K562 (cell line): Measurements from ENCODE around the gene POLR1H. TPM values are rescaled to one million over a fixed set of nuclear protein-coding genes. Genes with fewer than 3 reads are reported as not detected.

Experiments used
- MYC ChIP-seq, 2 experiments: fragments of 250-450 bp in 1 of 2; sonication (Bioruptor Pico) in 1 of 2; IDR thresholded peaks; 2 replicates each; pipeline versions ENCODE4 v1.5.1 to v1.6.1; 2012 to 2021; ENCODE audit warnings: low read depth in 2 of 2, borderline replicate concordance in 1 of 2, improper control_type of control experiment in 1 of 2, low read length in 1 of 2, mild to moderate bottlenecking in 1 of 2, moderate library complexity in 1 of 2
- NFIX ChIP-seq: fragments of 250-450 bp; sonication (Bioruptor Pico); IDR thresholded peaks from 2 replicates; pipeline ENCODE4 v1.4.0; 2020; ENCODE audit warnings: low read depth, mild to moderate bottlenecking, moderate library complexity
- PREB ChIP-seq: sonication (generic); formaldehyde crosslinking; IDR thresholded peaks from 2 replicates; pipeline ENCODE4 v1.8.1; 2023; ENCODE audit warnings: mild to moderate bottlenecking, missing genetic modification reagents
- SMARCC2 ChIP-seq: fragments of 450-650 bp; IDR thresholded peaks from 2 replicates; pipeline ENCODE4 v1.6.1; 2017; ENCODE audit warnings: antibody characterized with exemption, moderate library complexity, mild to moderate bottlenecking, low read depth
- SPI1 ChIP-seq: IDR thresholded peaks from 2 replicates; pipeline ENCODE4 v1.6.1; 2011; ENCODE audit warnings: low read depth, low read length, control low read depth, borderline replicate concordance
- SRSF9 ChIP-seq: fragments of 200-400 bp; formaldehyde crosslinking; IDR thresholded peaks from 2 replicates; pipeline ENCODE4 v1.6.1; 2017; ENCODE audit warnings: low read depth, low read length, borderline replicate concordance
- STAT5B ChIP-seq: fragments of 250-450 bp; sonication (Bioruptor Pico); IDR thresholded peaks from 2 replicates; pipeline ENCODE4 v1.8.0; 2021; ENCODE audit warnings: mild to moderate bottlenecking, inconsistent platforms
- TFAM ChIP-seq: fragments of 250-450 bp; sonication (Bioruptor Pico); conservative IDR thresholded peaks from 2 replicates; pipeline ENCODE4 v1.5.0; 2021; ENCODE audit warnings: mild to moderate bottlenecking, moderate library complexity
- ZNF449 ChIP-seq: fragments of 250-450 bp; sonication (Bioruptor Pico); IDR thresholded peaks from 2 replicates; pipeline ENCODE4 v1.8.0; 2022; ENCODE audit warnings: moderate library complexity, mild to moderate bottlenecking, inconsistent platforms
- ZNF507 ChIP-seq: conservative IDR thresholded peaks from 2 replicates; pipeline ENCODE4 v1.6.1; 2017; ENCODE audit warnings: missing genetic modification characterization, missing compliant biosample characterization
- ZNF584 ChIP-seq: fragments of 200-800 bp; sonication (Bioruptor generic); IDR thresholded peaks from 2 replicates; pipeline ENCODE4 v1.6.1; 2016; ENCODE audit warnings: low read depth, mild to moderate bottlenecking, missing genetic modification characterization, missing compliant biosample characterization
- polyA plus RNA-seq, 8 experiments: library from polyadenylated mRNA; depleted of rRNA in 4 of 8; stranded (reverse) in 5 of 8; unstranded in 3 of 8; fragments of >200 nt; fragmentation: Nextera tagmentation in 2 of 8; fragmentation: Illumina TruSeq in 1 of 8; extraction: Ambion mirVana in 2 of 8; extraction: Trizol in 1 of 8; gene quantifications; 2 replicates each; pipeline versions ENCODE4 v1.2.1 to v1.2.3, GENCODE V29; 2011 to 2014; ENCODE audit warnings: inconsistent platforms in 1 of 8, missing spikeins in 1 of 8
- total RNA-seq, 7 experiments: library from RNA; depleted of rRNA in 6 of 7; stranded (reverse); fragments of >200 nt in 6 of 7; fragmentation: Illumina TruSeq in 2 of 7; extraction: Trizol in 2 of 7; gene quantifications; 2 replicates each; pipeline versions ENCODE4 v1.2.1 to v1.2.3, GENCODE V29; 2011 to 2021; ENCODE audit warnings: low replicate concordance in 1 of 7
- TF ChIP-seq, protein P1 (sequence below): fragments of 450-650 bp; IDR thresholded peaks from 2 replicates; pipeline ENCODE4 v1.6.1; 2017; ENCODE audit warnings: antibody characterized with exemption, mild to moderate bottlenecking
- TF ChIP-seq, protein P2 (sequence below): fragments of 450-650 bp; IDR thresholded peaks from 2 replicates; pipeline ENCODE4 v1.6.1; 2016; ENCODE audit warnings: borderline replicate concordance

Gene POLR1H
- total and polyA plus RNA-seq, 9 of the 15 experiments (the other 6 are each of a cell fraction or from before 2014, with no cell fraction given) = 92.2 to 333 (median 143) TPM

- TF ChIP-seq, protein P1, sequence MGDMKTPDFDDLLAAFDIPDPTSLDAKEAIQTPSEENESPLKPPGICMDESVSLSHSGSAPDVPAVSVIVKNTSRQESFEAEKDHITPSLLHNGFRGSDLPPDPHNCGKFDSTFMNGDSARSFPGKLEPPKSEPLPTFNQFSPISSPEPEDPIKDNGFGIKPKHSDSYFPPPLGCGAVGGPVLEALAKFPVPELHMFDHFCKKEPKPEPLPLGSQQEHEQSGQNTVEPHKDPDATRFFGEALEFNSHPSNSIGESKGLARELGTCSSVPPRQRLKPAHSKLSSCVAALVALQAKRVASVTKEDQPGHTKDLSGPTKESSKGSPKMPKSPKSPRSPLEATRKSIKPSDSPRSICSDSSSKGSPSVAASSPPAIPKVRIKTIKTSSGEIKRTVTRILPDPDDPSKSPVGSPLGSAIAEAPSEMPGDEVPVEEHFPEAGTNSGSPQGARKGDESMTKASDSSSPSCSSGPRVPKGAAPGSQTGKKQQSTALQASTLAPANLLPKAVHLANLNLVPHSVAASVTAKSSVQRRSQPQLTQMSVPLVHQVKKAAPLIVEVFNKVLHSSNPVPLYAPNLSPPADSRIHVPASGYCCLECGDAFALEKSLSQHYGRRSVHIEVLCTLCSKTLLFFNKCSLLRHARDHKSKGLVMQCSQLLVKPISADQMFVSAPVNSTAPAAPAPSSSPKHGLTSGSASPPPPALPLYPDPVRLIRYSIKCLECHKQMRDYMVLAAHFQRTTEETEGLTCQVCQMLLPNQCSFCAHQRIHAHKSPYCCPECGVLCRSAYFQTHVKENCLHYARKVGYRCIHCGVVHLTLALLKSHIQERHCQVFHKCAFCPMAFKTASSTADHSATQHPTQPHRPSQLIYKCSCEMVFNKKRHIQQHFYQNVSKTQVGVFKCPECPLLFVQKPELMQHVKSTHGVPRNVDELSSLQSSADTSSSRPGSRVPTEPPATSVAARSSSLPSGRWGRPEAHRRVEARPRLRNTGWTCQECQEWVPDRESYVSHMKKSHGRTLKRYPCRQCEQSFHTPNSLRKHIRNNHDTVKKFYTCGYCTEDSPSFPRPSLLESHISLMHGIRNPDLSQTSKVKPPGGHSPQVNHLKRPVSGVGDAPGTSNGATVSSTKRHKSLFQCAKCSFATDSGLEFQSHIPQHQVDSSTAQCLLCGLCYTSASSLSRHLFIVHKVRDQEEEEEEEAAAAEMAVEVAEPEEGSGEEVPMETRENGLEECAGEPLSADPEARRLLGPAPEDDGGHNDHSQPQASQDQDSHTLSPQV = no peak
- no peak for TF ChIP-seq NFIX (CRISPR knock-in tag)
- no peak for TF ChIP-seq ZNF584 (CRISPR knock-in tag)
- no peak for TF ChIP-seq STAT5B (CRISPR knock-in tag)
- TF ChIP-seq PREB (CRISPR knock-in tag) = 0 out of 2 replicates have a peak, but pooled peaks have one; percentile 20
- no peak for TF ChIP-seq SMARCC2
- peak; percentile 42; the same call in 1 of the 2 replicates for TF ChIP-seq MYC (IDR thresholded peaks at IDR 0.05; ENCODE audit: low read depth, low read length)
- TF ChIP-seq MYC (CRISPR knock-in tag; IDR thresholded peaks at IDR 0.05; ENCODE audit: borderline replicate concordance, low read depth) = no peak
- TF ChIP-seq, protein P2, sequence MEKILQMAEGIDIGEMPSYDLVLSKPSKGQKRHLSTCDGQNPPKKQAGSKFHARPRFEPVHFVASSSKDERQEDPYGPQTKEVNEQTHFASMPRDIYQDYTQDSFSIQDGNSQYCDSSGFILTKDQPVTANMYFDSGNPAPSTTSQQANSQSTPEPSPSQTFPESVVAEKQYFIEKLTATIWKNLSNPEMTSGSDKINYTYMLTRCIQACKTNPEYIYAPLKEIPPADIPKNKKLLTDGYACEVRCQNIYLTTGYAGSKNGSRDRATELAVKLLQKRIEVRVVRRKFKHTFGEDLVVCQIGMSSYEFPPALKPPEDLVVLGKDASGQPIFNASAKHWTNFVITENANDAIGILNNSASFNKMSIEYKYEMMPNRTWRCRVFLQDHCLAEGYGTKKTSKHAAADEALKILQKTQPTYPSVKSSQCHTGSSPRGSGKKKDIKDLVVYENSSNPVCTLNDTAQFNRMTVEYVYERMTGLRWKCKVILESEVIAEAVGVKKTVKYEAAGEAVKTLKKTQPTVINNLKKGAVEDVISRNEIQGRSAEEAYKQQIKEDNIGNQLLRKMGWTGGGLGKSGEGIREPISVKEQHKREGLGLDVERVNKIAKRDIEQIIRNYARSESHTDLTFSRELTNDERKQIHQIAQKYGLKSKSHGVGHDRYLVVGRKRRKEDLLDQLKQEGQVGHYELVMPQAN = peak; percentile 52; the same call in 1 of the 2 replicates
- no peak for TF ChIP-seq SPI1
- TF ChIP-seq ZNF449 (CRISPR knock-in tag) = no peak
- no peak for TF ChIP-seq SRSF9
- no peak for TF ChIP-seq TFAM (CRISPR knock-in tag)
- no peak for TF ChIP-seq ZNF507 (tag)
These were observed 416 bp upstream of the POLR1H start (continued) for GRCh38 chr6:30060606-30061091.
